ENCODE results near the gene DGCR6.
"Not testable (repeated sequence)": the region's sequence is repeated elsewhere in the genome, so short reads cannot be mapped to it uniquely, and the experiment has no call there.

DNA sequence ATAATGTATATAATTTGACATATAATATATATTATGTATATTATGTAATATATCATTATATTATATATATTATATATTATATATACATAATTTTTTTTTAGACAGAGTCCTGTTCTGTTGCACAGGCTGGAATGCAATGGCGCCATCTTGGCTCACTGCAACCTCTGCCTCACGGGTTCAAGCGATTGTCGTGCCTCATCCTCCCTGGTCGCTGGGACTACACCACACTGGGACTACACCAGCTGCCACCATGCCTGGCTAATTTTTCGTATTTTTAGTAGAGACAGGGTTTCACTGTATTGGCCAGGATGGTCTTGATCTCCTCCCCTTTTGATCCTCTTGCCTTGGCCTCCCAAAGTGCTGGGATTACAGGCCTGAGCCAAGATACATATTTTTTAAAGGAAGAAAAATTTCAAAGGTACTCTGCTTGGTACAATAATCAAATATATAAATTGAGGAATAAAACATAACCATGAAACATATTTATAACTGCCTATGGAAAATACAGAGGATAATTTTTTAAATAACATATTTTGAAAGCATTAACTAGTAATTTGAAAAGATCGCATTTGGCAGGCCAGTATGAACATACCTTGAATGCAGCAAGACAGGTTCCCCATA, 10.0 kb upstream of the DGCR6 start:
- TF ChIP-seq, protein P1, sequence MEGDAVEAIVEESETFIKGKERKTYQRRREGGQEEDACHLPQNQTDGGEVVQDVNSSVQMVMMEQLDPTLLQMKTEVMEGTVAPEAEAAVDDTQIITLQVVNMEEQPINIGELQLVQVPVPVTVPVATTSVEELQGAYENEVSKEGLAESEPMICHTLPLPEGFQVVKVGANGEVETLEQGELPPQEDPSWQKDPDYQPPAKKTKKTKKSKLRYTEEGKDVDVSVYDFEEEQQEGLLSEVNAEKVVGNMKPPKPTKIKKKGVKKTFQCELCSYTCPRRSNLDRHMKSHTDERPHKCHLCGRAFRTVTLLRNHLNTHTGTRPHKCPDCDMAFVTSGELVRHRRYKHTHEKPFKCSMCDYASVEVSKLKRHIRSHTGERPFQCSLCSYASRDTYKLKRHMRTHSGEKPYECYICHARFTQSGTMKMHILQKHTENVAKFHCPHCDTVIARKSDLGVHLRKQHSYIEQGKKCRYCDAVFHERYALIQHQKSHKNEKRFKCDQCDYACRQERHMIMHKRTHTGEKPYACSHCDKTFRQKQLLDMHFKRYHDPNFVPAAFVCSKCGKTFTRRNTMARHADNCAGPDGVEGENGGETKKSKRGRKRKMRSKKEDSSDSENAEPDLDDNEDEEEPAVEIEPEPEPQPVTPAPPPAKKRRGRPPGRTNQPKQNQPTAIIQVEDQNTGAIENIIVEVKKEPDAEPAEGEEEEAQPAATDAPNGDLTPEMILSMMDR (IDR thresholded peaks at IDR 0.05), result not testable (repeated sequence)
- not testable (repeated sequence) for TF ChIP-seq POLR2A (IDR thresholded peaks at IDR 0.05)

Data from Peyer's patch (tissue), 4 donors.